IPS-18c (cell line): Measurements from ENCODE around the gene CACNA2D1.

ENCODE experiments used
- H3K4me3 ChIP-seq: 2 replicates; pipeline ENCODE4 v1.7.0; 2013; ENCODE audit warnings: low read depth, mild to moderate bottlenecking, low read length, moderate library complexity; ENCODE audit not compliant: insufficient read depth
- H3K9me3 ChIP-seq: one replicate; pipeline ENCODE4 v1.6.1; 2013; ENCODE audit warnings: mild to moderate bottlenecking, low read length, moderate library complexity; ENCODE audit not compliant: control insufficient read depth, insufficient read depth

The CACNA2D1 gene

GRCh38 chr7:82375129-82375528, 68.4 kb downstream of the CACNA2D1 start:
- Histone ChIP-seq H3K4me3 (no peak overlapping the region), H3K9me3 (no peaks in the 10 kb centered on the region)

DNA sequence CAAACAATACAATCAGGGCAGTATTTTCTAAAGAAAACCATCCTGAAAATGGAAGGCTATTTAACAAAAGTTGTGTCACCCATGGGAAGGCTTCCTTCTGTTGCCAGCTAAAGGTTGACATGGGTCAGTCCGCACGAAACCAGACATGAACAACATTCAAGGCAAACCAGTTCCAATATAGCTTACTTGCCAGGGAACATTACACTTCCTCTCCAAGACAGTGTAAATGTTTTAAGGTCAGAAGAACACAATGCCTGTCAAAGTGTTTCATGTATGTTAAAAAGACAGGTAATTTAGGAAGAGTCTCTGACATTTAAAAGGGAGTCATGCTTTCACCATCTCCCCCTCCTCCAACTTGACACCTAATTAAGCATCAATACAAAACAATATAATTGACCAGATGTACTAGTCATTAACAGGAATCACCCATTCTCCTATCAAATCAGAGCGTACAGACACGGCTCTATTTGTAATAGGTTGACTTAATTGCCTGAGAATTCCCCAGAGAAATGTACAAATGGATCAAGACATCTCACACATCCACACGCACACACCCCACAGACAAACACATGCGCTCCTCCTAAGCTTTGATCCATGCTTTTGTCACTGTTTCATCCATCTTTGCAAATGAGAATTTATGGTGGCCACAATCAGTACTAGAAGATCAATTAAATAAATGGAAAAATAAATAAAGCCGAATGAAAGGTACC, 69.5 kb downstream of the CACNA2D1 start:
- Histone ChIP-seq H3K9me3 (no peaks in the 10 kb centered on the region), H3K4me3 (no peak overlapping the region)

DNA sequence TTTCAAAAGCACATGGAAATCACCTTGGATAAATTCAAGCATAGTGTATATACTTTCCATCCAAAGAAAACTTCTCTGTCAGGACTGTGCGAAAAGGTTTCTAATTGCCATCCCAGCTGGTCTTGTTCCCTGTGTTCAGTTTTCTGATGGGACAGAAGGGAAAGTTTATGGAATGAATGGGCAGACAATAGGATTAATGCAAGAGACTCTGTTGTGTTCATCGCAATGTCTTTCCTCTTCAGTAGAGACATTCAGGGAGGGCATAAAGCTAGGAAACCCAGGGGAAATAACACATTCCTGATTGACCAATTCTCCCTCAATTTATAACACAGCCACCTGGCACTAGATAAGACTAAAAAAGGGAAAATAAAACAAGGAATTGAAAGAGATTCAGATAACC, 78.9 kb downstream of the CACNA2D1 start:
- Histone ChIP-seq H3K4me3 (no peak overlapping the region), H3K9me3 (no peaks in the 10 kb centered on the region)

GRCh38 chr7:82364048-82364447, 79.5 kb downstream of the CACNA2D1 start:
- H3K9me3 ChIP-seq: no peaks in the 10 kb centered on the region
- no peak overlapping the region for H3K4me3 ChIP-seq

GRCh38 chr7:82362129-82362706, 81.4 kb downstream of the CACNA2D1 start:
- H3K4me3 ChIP-seq: no peak overlapping the region
- H3K9me3 ChIP-seq: no peaks in the 10 kb centered on the region

GRCh38 chr7:82360591-82361368, 82.8 kb downstream of the CACNA2D1 start:
- Histone ChIP-seq H3K4me3 (no peak overlapping the region), H3K9me3 (no peaks in the 10 kb centered on the region)

DNA sequence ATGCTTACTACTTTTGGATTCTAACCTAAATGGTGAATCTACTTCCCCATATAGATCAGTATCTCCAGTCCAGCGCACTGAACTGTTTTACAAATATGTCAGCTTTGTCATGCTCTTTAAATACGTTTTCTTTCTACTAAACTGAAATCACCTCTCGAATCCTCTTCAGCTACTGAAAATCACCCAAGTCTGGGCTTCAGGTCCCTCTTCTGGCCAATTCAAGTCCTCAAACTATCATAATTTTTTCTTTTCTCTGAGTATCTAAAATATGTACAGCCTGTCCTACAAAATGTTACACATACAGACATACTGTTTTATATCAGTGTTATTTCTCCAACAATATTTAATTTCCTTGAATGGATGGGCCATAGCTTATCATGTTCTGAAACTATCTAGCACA, 84.2 kb downstream of the CACNA2D1 start:
- no peaks in the 10 kb centered on the region for H3K9me3 ChIP-seq
- H3K4me3 ChIP-seq: no peak overlapping the region

DNA sequence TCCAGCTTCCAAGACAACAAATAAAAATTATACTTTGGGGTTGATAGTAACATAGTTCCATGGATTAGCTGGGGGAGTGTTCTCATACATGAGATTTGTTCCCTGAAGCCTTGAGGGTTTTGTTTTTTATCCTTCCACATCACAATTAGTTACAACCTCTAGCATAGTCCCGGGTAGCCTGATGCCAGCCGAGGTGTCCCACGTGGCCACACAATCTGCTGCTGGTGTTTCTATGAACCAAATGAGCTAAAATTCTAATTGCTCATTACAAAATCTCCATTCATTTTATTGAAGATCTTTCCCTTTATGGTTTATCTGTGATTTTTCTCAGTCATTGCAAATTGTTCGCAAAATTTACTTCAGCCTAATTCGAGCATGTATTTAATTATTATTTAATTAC, 84.7 kb downstream of the CACNA2D1 start:
- no peaks in the 10 kb centered on the region for H3K9me3 ChIP-seq

GRCh38 chr7:82358009-82358578, 85.5 kb downstream of the CACNA2D1 start:
- H3K4me3 ChIP-seq: no peak overlapping the region

More for the DNA sequence above, 84.7 kb downstream of the CACNA2D1 start:
- no peak overlapping the region for H3K4me3 ChIP-seq

DNA sequence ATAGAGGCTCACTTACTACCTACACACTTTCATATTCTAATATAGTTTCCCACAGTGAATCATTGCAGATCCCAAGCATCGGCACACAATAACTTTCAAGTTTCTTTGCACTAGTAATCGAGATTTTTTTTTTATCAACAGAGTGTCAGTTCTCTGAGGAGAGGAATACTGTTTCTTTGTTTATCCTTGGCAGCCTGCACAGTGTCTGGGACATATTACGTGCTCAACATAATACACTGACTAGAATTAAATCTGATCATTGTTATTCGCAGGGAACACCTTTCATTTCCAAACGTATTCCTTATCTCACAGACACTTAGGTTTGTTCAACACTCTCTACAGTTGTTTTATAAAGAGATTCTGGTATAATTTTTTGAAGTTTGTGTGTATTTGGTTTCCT, 95.3 kb downstream of the CACNA2D1 start:
- Histone ChIP-seq H3K4me3 (no peak overlapping the region), H3K9me3 (no peaks in the 10 kb centered on the region)

More at GRCh38 chr7:82358009-82358578, 85.5 kb downstream of the CACNA2D1 start:
- H3K9me3 ChIP-seq: no peaks in the 10 kb centered on the region

- Histone ChIP-seq H3K9me3 (no peaks in the 10 kb centered on the region), H3K4me3 (no peak overlapping the region)
Measured at GRCh38 chr7:82347808-82348207, 95.8 kb downstream of the CACNA2D1 start.

- Histone ChIP-seq H3K9me3 (no peaks in the 10 kb centered on the region), H3K4me3 (no peak overlapping the region)
Measured at GRCh38 chr7:82345886-82346285, 97.7 kb downstream of the CACNA2D1 start.

- Histone ChIP-seq H3K4me3 (no peak overlapping the region), H3K9me3 (no peaks in the 10 kb centered on the region)
Measured at GRCh38 chr7:82343716-82344115, 99.9 kb downstream of the CACNA2D1 start.

DNA sequence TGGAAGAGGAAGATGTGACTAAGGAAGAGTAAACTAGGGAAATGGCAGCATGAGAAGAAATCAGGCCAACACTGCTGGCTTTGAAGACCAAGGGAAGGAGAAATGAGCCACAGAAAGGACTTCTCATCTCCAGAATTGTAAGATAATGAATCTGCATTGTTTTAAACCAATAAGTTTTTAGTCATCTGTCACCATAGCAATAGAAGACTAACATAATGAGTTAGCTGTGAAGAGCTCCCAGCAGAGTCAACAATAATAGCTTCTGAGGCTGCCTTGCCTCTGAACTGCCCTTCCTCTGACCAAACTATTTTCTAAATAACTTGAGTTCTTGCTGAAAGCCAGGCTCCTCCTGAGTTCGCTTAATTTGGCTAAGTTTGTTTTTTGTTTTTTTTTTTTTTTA, 103.6 kb downstream of the CACNA2D1 start:
- Histone ChIP-seq H3K9me3 (no peaks in the 10 kb centered on the region), H3K4me3 (no peak overlapping the region)

- Histone ChIP-seq H3K4me3 (no peak overlapping the region), H3K9me3 (no peaks in the 10 kb centered on the region)
Measured at GRCh38 chr7:82335927-82336326, 107.7 kb downstream of the CACNA2D1 start.

GRCh38 chr7:82335001-82335400, 108.6 kb downstream of the CACNA2D1 start:
- H3K9me3 ChIP-seq: no peaks in the 10 kb centered on the region
- no peak overlapping the region for H3K4me3 ChIP-seq

- H3K4me3 ChIP-seq: no peak overlapping the region
Measured at GRCh38 chr7:82331234-82331633, 112.3 kb downstream of the CACNA2D1 start.

GRCh38 chr7:82330706-82331215, 112.8 kb downstream of the CACNA2D1 start:
- no peaks in the 10 kb centered on the region for H3K9me3 ChIP-seq
- H3K4me3 ChIP-seq: no peak overlapping the region

More at GRCh38 chr7:82331234-82331633, 112.3 kb downstream of the CACNA2D1 start:
- H3K9me3 ChIP-seq: no peaks in the 10 kb centered on the region
